Measurements from ENCODE around the gene CSDE1.

Gene CSDE1

DNA sequence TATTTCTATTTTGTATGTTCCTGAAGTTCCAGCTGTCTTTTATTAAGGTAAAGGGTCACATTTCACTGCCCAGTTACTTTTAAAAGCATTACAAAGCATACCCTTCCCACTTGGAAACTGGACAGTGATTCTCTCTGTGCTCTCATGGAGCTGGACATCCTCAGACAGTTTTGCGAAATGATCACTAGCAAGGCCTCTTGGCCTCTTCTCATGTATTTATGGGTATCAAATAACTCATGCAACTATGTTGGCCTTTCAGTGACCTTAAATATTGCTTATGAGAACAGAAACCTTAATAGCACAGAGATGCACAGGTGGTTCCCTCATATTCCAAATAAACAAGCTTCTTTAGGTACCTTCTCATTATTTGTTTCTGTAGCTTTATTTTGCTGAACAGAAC, 54.5 kb downstream of the CSDE1 start:
- no peak overlapping the region for H3K27ac ChIP-seq (ENCODE audit: poor library complexity, severe bottlenecking)
- ATAC-seq (ENCODE audit: low read depth), result no peak

DNA sequence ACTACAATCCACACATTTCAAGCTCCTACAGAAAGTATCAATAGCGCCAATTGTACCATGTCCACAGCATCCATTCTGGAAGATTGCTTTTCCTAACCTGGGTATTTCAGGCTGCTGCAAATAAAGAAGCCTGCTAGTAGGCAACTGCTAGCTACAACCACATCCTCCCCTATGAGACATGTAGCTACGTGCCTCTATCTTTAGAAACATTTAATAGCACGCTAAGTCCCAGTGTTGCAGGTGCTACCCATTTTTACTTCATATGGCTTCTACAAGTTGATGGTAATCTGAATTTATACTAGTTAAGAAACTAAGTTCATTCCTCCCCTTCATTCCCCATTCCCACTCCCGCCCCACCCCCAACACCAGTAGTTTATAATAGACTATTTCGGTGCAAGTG, 55.0 kb downstream of the CSDE1 start:
- no peak overlapping the region for H3K4me3 ChIP-seq (ENCODE audit: severe bottlenecking)
- H3K27ac ChIP-seq (ENCODE audit: poor library complexity, severe bottlenecking), result no peak overlapping the region
- no peaks in the 10 kb centered on the region for H3K4me1 ChIP-seq (ENCODE audit: insufficient read depth, poor library complexity, severe bottlenecking)
- DNase-seq (ENCODE audit: low spot score), result no peak
- TF ChIP-seq, protein P1, sequence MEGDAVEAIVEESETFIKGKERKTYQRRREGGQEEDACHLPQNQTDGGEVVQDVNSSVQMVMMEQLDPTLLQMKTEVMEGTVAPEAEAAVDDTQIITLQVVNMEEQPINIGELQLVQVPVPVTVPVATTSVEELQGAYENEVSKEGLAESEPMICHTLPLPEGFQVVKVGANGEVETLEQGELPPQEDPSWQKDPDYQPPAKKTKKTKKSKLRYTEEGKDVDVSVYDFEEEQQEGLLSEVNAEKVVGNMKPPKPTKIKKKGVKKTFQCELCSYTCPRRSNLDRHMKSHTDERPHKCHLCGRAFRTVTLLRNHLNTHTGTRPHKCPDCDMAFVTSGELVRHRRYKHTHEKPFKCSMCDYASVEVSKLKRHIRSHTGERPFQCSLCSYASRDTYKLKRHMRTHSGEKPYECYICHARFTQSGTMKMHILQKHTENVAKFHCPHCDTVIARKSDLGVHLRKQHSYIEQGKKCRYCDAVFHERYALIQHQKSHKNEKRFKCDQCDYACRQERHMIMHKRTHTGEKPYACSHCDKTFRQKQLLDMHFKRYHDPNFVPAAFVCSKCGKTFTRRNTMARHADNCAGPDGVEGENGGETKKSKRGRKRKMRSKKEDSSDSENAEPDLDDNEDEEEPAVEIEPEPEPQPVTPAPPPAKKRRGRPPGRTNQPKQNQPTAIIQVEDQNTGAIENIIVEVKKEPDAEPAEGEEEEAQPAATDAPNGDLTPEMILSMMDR (IDR thresholded peaks at IDR 0.05; ENCODE audit: poor library complexity, severe bottlenecking), result no peak
- H3K9me3 ChIP-seq (ENCODE audit: severe bottlenecking), result peaks cover 2% of the 10 kb centered on the region
- ATAC-seq (ENCODE audit: low read depth), result 0 out of 3 replicates have a peak, but pooled peaks have one; percentile 32
- H3K27me3 ChIP-seq (ENCODE audit: insufficient read depth, poor library complexity, severe bottlenecking), result no peaks in the 10 kb centered on the region
- H3K36me3 ChIP-seq (ENCODE audit: low read depth), result peaks cover 20% of the 10 kb centered on the region

More for the DNA sequence above, 54.5 kb downstream of the CSDE1 start:
- H3K4me3 ChIP-seq (ENCODE audit: severe bottlenecking), result no peak overlapping the region
- no peaks in the 10 kb centered on the region for H3K27me3 ChIP-seq (ENCODE audit: insufficient read depth, poor library complexity, severe bottlenecking)
- TF ChIP-seq, protein P1 (IDR thresholded peaks at IDR 0.05; ENCODE audit: poor library complexity, severe bottlenecking), result no peak
- H3K36me3 ChIP-seq (ENCODE audit: low read depth), result peaks cover 25% of the 10 kb centered on the region
- no peaks in the 10 kb centered on the region for H3K4me1 ChIP-seq (ENCODE audit: insufficient read depth, poor library complexity, severe bottlenecking)
- H3K9me3 ChIP-seq (ENCODE audit: severe bottlenecking), result peaks cover 2% of the 10 kb centered on the region
- DNase-seq (ENCODE audit: low spot score), result no peak

DNA sequence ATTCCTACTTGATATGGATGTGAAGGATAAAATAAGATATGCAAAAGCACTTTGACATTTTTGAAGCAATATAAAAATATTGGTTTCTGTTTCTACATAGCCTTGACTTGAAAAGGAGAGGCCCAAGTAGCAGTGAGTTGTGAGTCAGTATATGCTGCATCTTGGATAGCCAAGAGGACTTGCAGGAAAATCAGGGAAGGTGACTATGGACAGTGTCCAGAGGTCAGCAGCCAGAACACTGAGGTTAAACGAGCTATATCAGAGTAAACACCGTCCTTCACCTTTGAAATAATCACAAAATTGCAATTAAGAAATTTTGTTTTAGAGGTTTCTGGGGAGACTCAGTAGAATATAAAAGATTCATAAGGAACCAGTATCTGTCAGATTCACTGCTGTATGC, 55.9 kb downstream of the CSDE1 start:
- TF ChIP-seq, protein P1 (IDR thresholded peaks at IDR 0.05; ENCODE audit: poor library complexity, severe bottlenecking), result no peak
- ATAC-seq (ENCODE audit: low read depth) (no peak), DNase-seq (ENCODE audit: low spot score) (no peak)
- Histone ChIP-seq H3K4me1 (ENCODE audit: insufficient read depth, poor library complexity, severe bottlenecking) (no peaks in the 10 kb centered on the region), H3K27ac (ENCODE audit: poor library complexity, severe bottlenecking) (no peak overlapping the region), H3K9me3 (ENCODE audit: severe bottlenecking) (peaks cover 2% of the 10 kb centered on the region), H3K4me3 (ENCODE audit: severe bottlenecking) (no peak overlapping the region), H3K36me3 (ENCODE audit: low read depth) (peaks cover 12% of the 10 kb centered on the region), H3K27me3 (ENCODE audit: insufficient read depth, poor library complexity, severe bottlenecking) (no peaks in the 10 kb centered on the region)

DNA sequence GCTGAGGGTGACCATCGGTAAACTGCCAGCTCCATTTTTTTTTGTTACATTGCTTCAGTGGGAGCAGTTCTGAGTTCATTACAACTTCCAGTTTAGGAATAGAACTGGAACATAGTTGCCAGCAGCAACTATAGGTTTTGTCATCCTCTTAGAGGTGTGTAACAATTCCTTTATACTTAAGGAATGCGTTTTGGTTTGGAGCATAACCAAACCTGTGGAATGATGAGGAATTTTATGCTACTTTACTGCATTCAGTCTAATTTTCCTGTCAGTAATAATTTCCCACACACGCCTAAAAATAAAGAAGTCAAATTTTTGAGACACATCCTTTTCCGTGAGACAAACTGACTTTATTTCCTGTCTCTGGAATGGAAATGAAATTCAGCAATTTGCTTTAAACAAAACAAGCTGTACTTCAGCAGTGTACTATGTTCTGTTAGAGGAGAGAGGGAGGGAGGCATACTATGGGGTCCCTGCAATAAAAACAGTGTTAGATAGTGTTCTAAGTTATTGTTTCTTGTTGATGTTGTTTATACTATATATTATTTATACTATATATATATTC, 57.7 kb downstream of the CSDE1 start:
- ATAC-seq (ENCODE audit: low read depth), result no peak
- Histone ChIP-seq H3K27me3 (ENCODE audit: insufficient read depth, poor library complexity, severe bottlenecking) (no peaks in the 10 kb centered on the region), H3K4me3 (ENCODE audit: severe bottlenecking) (no peak overlapping the region), H3K36me3 (ENCODE audit: low read depth) (no peaks in the 10 kb centered on the region), H3K4me1 (ENCODE audit: insufficient read depth, poor library complexity, severe bottlenecking) (no peaks in the 10 kb centered on the region), H3K9me3 (ENCODE audit: severe bottlenecking) (peaks cover 2% of the 10 kb centered on the region), H3K27ac (ENCODE audit: poor library complexity, severe bottlenecking) (no peak overlapping the region)
- TF ChIP-seq, protein P1 (IDR thresholded peaks at IDR 0.05; ENCODE audit: poor library complexity, severe bottlenecking), result no peak
- DNase-seq (ENCODE audit: low spot score), result no peak

DNA sequence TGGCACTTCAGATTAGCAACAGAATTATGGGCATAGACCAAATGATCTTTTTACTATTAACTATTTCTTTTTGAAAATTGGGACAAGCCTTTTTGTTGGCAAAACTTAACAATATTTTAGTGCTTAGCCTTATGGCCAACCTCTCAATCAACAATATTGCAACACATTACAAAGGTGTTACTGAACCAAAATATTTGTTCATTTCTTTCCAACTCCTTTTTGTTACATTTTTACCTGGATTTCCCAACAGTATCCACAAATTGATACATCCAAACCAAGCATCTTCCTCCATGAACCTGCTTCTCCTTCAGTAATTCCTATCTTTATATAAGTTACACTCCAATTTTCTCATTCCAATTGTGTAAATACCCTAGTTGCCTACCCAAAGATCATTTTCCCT, 61.0 kb downstream of the CSDE1 start:
- DNase-seq (ENCODE audit: low spot score), result no peak
- no peaks in the 10 kb centered on the region for H3K27me3 ChIP-seq (ENCODE audit: insufficient read depth, poor library complexity, severe bottlenecking)
- TF ChIP-seq, protein P1 (IDR thresholded peaks at IDR 0.05; ENCODE audit: poor library complexity, severe bottlenecking), result no peak
- H3K27ac ChIP-seq (ENCODE audit: poor library complexity, severe bottlenecking), result no peak overlapping the region
- H3K9me3 ChIP-seq (ENCODE audit: severe bottlenecking), result peaks cover under 1% of the 10 kb centered on the region
- ATAC-seq (ENCODE audit: low read depth), result no peak
- no peak overlapping the region for H3K4me3 ChIP-seq (ENCODE audit: severe bottlenecking)
- no peaks in the 10 kb centered on the region for H3K36me3 ChIP-seq (ENCODE audit: low read depth)
- H3K4me1 ChIP-seq (ENCODE audit: insufficient read depth, poor library complexity, severe bottlenecking), result no peaks in the 10 kb centered on the region

All from RWPE2 (cell line).